Activated CD4-positive, alpha-beta T cell treated with anti-CD3 and anti-CD28 coated beads, Interleukin-2, Interleukin-4, amounts not matched to agents 100 ng/mL and 50 ng/mL, durations not matched to agents 16 hours and 8 hours (primary cell): ENCODE results near the gene STEAP1.
"Not testable (repeated sequence)": the region's sequence is repeated elsewhere in the genome, so short reads cannot be mapped to it uniquely, and the experiment has no call there.

Experiments
- DNase-seq: peaks from one replicate; pipeline ENCODE4 v3.0.0-alpha.2; 2020; ENCODE audit warnings: low spot score

Gene STEAP1

GRCh38 chr7:90153943-90154771, at the start of gene STEAP1:
TSS of gene STEAP1 (plus strand) at chr7:90154469. CDS start at chr7:90159789, 5,320 bp downstream.
- DNase-seq = peak; percentile 87

DNA sequence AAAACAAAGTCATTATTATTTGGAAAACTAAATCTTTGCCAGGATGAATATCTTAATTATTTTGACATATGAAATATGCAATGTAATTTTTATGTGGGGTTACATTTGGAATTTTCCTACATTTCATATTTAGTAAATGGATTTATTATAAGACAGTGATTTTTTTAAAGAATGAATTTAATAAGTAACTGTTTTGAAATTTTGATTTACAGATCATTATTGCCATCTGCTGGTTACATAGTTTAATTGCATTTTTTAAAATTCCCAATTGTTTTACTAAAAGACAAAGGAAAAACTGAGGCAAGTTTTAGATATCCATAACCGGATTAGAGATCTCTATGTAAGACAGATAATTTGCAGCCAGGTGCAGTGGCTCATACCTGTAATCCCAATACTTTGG, 39.3 kb upstream of the STEAP1 start:
- DNase-seq = not testable (repeated sequence)

- DNase-seq = not testable (repeated sequence)
Observed at GRCh38 chr7:90118551-90119177, 35.6 kb upstream of the STEAP1 start.

DNA sequence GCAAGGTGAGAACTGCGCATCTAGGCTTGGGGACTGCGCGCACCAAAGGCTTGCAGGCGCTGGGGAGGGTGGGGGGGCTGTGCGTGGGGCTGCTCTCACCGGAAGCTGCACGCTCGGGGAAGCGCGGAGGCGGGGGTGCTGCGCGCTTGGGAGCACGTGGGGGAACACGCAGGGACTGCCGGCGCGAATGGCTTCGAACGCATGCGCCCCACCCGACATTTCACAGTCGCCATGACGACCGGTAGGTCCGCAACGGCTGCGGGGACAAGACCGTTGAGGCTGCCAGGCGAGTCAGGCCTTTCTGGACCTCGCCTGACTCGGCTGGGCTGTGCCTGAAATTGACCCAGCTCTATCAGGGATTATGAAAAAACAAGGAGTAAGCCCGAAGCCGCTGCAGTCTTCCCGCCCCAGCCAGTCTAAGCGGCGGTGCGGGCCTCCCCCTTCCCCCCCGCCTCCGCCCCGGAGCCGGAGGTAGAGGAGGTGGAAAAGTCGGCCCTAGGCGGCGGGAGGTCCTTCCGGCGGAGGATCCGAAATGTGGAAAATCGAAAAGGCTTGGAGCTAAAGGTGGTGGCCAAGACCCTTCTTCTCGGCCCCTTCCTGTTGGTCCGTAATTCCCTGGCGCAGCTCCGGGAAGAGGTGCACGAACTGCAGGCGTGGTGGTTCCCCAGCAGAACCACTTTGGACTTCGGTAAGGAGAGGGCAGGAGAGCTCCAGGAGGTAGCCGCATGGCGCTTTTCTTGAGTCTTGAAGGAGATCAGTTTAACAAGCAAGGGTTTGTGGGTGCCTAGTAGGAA, 34.9 kb upstream of the STEAP1 start:
- no peak for DNase-seq

DNA sequence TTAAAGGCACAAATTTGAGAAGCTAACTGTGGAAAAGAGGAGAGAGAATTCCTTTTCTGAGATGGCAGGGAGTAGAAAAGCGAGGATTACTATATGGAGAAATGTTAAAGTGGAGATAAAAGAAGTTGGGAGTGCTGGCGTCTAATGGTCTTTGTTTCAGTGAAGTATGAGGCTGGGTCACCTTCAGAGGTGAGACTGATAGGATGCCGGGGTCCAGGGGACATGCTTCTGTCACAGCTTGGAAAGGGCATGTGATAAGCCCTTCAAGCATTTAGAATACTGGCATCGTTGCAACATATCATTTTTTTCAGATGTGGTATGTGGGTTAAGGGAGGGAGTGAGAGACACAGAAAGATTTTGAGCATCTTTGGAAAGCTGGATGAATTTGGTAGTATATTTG, 34.1 kb upstream of the STEAP1 start:
- DNase-seq = not testable (repeated sequence)

DNA sequence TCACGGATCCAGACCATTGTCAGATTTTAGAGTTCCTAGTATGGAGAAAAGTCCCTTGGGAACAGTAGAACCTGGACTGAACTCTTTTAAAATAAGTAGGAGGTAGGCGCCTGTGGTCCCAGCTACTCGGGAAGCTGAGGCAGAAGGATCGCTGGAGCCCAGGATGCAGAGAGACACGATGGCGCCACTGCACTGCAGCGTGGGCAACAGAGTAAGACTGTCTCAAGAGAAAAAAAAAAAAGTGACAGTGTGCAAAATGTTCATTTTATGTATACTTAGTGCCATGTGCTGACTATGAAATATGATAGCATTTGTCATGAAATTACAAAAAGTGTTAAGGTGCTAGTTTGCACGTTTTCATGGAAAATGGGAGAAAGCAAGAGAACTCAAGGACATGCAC, 22.5 kb upstream of the STEAP1 start:
- DNase-seq = not testable (repeated sequence)

GRCh38 chr7:90147079-90147960, 6.9 kb upstream of the STEAP1 start:
- not testable (repeated sequence) for DNase-seq

GRCh38 chr7:90149428-90149827, 4.8 kb upstream of the STEAP1 start:
- DNase-seq = peak; percentile 23

DNA sequence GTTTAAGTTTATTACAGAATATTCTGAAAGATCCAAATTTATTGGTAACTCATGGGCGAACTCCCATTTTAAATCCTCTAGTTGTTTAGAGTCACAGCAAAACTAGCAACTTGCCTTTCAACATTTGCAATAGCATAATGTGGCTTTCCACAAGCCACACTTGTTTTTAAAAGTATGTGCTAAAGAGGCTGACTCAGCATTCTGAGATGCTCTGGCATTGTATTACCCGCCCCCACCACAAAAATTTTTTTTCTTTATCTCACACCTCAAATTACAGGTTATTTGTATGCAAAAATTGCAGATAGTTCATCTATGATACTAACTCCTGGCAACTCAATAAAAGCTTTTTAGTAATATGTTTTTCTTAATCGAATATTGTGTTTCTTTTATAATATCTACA, 2.4 kb upstream of the STEAP1 start:
- not testable (repeated sequence) for DNase-seq

- peak; percentile 54 for DNase-seq
Observed at GRCh38 chr7:90152642-90153253, 1.5 kb upstream of the STEAP1 start.

- DNase-seq = no peak
Observed at GRCh38 chr7:90155206-90155605, 937 bp downstream of the STEAP1 start.

DNA sequence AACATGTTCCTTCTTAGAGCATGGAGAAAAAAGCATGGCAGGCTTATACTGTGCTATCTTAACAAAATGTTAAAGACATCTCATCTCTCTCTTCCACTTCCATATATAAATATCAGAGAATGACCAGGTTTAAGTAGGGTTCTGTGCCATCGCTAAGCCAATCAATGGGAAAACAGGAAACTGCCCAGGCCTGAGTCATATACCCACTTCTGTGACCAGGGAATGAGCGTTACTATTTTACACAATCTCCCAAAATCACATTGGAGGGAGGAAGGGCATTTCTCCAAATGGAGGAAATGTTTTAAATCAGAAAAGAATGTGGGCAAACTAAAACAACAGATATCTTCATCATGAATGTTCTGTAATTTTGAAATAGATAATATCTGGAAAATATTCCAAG, 3.1 kb downstream of the STEAP1 start:
- DNase-seq = not testable (repeated sequence)

DNA sequence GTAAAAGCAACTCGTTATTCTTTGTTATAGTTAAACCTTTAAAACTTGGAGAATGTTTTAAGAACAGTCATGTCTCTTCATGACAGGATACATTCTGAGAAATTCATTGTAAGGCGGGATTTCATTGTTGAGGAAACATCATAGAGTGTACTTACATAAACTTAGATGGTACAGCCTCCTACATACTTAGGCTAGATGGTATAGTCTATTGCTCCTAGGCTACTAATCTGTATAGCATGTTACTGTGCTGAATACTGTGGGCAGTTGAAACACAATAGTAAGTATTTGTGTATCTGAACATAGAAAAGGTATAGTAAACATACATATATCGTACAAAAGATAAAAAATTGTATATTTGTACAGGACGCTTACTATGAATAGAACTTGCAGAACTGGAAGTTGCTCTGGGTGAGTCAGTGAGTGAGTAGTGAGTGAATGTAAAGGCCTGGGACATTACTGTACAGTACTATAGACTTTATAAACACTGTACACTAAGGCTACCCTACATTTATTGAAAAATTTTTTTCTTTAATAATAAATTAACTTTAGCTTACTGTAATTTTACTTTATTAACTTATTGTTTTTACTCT, 3.6 kb downstream of the STEAP1 start:
- DNase-seq = not testable (repeated sequence)

GRCh38 chr7:90163534-90163933, 9.3 kb downstream of the STEAP1 start:
- no peak for DNase-seq

- DNase-seq = no peak
Observed at GRCh38 chr7:90165724-90166123, 11.5 kb downstream of the STEAP1 start.

DNA sequence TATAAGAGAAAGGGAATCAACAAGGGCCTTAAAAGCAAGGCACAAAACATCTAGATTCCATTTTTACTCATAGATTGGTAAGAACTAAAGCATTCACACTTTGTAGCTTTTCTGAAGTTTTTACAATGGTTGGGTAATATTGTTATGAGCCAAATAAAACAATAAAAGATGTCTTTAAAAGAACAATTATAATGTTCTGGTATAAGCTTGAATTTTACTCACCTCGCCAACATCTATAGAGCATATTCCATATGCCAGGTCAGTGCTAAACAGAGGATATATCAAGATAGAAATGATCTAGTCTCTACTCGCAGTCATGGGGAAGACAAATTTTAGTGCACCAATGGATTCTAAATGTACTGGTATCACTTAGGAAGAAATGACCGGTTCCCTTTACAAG, 11.9 kb downstream of the STEAP1 start:
- DNase-seq = no peak

- no peak for DNase-seq
Observed at GRCh38 chr7:90167361-90167760, 13.1 kb downstream of the STEAP1 start.

- no peak for DNase-seq
Observed at GRCh38 chr7:90169891-90170290, 15.6 kb downstream of the STEAP1 start.

DNA sequence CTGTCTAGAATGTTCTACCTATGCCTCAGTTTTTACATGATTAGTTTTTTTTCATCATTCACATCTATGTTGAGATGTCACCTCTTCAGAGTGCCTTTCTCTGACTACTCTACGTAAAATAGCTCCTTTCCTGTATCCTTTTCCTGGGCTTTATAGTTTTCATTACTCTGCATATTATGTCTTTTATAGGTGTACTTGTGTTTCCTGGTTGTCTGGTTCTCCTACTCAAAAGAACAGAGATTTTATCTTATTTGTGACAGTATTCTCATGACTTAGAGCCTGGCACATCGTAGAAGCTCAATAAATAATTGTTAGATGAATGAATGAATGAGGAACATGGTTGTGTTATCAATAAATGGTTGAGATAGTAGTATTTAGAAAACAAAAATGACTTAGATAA, 17.9 kb downstream of the STEAP1 start:
- DNase-seq = no peak

DNA sequence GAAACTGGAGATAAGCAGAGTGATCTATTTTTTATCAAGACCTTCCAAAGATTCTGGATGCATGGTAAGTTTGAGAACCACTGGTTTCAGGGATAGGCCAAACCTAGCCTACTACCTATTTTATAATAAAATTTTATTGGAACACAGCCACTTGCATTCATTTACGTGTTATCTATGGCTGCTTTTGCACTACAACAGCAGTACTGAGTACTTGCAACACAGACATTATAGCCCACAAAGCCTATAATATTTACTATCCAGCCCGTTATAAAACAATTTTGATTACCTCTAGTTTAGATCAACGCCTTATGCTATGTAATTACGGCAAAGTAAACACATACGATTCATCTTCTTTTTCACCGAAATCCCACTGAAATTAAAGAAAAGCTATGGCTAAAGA, 18.4 kb downstream of the STEAP1 start:
- no peak for DNase-seq
